ENCODE measurements around the gene CLEC17A.
"Not testable (repeated sequence)": the region's sequence is repeated elsewhere in the genome, so short reads cannot be mapped to it uniquely, and the experiment has no call there.

The CLEC17A gene

DNA sequence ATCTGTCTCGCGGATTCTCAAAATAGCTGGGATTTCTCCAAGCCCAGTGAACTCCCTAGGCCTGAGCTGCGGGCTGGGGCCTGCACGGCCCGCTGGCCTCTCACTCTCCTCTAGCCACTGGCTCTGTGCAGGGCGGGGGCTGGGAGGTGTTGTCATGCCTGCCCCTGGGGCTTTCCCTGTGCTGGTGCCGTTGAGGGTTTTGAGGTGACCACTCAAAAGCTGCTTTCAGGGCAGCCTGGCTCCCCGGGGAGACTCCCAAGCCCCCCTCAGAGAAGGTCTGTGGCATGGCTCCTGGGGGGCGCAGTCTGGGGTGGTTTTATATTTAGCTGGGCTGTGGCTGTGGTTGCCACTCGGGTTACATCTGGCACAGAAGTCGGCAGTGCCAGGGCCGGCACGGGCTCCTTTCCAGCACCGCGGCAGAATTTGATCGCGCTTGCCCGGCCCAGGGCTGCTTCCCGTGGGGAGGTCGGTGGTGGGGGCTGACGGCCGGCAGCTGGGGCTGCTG, 21.0 kb upstream of the CLEC17A start:
- TF ChIP-seq, protein P1, sequence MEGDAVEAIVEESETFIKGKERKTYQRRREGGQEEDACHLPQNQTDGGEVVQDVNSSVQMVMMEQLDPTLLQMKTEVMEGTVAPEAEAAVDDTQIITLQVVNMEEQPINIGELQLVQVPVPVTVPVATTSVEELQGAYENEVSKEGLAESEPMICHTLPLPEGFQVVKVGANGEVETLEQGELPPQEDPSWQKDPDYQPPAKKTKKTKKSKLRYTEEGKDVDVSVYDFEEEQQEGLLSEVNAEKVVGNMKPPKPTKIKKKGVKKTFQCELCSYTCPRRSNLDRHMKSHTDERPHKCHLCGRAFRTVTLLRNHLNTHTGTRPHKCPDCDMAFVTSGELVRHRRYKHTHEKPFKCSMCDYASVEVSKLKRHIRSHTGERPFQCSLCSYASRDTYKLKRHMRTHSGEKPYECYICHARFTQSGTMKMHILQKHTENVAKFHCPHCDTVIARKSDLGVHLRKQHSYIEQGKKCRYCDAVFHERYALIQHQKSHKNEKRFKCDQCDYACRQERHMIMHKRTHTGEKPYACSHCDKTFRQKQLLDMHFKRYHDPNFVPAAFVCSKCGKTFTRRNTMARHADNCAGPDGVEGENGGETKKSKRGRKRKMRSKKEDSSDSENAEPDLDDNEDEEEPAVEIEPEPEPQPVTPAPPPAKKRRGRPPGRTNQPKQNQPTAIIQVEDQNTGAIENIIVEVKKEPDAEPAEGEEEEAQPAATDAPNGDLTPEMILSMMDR (IDR thresholded peaks at IDR 0.05; ENCODE audit: low read depth, low read length) = no peak

DNA sequence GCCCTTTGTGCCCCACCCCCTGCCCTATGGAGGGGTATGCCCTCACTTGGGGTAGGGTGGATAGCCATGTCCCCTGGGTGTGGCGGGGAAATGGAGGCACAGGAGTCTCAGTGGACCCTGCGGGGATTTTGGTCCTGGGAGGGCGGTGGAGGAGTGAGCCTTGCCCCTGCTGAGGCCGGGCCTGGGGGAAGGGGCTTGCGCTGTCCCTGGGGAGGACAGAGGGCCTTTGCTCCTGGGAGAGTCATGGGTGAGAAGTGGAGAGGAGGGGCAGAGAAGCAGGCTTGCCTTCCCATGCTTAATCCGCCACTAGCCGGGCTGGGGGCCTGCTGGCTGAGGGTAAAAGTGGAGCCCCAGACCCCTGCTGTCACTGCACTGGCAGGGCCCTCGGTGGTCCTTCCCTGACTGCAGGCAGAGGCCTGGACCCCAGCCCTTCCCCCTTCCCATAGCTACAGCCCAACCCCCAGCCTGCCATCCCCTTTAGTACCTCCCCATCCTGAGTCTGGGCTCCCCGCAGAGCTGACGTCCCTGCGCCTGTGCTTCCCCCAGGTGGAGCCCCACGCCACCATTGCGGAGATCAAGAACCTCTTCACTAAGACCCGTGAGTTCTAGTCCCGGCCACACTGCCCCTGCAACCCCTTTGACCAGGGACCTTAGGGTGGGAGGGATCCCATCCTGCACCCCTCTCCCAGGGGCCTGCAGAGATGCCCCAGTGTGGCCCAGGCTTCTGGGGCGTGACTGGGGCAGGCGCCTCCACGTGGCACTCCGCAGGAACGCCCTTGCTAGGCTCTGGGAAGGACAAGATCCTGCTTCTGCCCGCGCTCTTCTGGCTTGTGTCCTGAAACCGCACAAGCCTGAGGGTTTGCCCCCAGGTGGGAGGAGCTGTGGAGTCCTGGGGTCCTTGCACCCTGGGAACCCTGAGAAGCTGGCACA, 20.0 kb upstream of the CLEC17A start:
- TF ChIP-seq, protein P1 (IDR thresholded peaks at IDR 0.05; ENCODE audit: low read depth, low read length) = no peak

More for the DNA sequence above, 21.0 kb upstream of the CLEC17A start:
- no peak for DNase-seq (ENCODE audit: extremely low read depth, low read depth)

GRCh38 chr19:14563590-14563926, 19.3 kb upstream of the CLEC17A start:
- no peak for DNase-seq (ENCODE audit: extremely low read depth, low read depth)

More for the DNA sequence above, 20.0 kb upstream of the CLEC17A start:
- DNase-seq (ENCODE audit: extremely low read depth, low read depth) = no peak

DNA sequence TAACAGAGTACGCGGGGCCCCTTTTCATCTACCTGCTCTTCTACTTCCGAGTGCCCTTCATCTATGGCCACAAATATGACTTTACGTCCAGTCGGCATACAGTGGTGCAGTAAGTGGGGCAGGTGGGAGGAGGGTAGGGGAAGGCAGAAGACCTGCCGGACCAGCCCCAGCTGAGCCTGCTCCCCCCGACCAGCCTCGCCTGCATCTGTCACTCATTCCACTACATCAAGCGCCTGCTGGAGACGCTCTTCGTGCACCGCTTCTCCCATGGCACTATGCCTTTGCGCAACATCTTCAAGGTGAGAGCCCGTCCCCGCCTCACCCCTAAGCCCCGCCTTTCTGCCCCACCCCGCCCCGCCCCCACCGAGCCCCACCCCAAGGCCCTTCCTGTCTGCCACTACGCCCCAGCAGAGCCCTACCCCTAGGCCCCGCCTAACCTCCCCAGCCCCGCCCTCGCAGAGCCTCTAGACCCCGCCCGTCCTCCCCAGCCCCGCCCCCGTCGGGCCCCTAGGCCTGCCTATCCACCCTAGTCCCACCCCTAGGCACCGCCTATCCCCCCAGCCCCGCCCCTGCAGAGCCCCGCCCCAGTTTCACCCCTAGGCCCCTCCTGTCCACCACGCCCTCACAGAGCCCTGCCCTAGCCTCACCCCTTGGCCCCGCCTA, 18.8 kb upstream of the CLEC17A start:
- DNase-seq (ENCODE audit: extremely low read depth, low read depth) = no peak
- TF ChIP-seq, protein P1 (IDR thresholded peaks at IDR 0.05; ENCODE audit: low read depth, low read length) = no peak

More at GRCh38 chr19:14563590-14563926, 19.3 kb upstream of the CLEC17A start:
- TF ChIP-seq, protein P1 (IDR thresholded peaks at IDR 0.05; ENCODE audit: low read depth, low read length) = no peak

DNA sequence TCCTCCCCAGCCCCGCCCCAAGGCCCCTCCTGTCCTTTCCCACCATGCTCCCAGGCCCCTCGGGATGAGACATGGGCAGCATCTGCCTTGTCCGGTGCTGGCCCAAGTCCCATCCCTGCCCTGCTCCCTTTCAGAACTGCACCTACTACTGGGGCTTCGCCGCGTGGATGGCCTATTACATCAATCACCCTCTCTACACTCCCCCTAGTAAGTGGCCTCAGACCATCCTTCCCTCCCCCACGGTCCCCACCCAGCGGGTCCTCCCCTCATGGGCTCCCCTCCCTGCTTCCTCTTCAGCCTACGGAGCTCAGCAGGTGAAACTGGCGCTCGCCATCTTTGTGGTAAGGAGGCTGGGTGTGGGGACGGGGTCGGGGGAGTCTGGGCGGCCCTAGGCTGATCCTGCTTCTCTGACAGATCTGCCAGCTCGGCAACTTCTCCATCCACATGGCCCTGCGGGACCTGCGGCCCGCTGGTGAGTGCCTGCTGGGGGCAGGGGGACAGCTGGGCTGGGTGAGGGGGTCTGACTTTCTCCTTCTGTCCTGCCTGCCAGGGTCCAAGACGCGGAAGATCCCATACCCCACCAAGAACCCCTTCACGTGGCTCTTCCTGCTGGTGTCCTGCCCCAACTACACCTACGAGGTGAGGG, 18.1 kb upstream of the CLEC17A start:
- DNase-seq (ENCODE audit: extremely low read depth, low read depth) = not testable (repeated sequence)

DNA sequence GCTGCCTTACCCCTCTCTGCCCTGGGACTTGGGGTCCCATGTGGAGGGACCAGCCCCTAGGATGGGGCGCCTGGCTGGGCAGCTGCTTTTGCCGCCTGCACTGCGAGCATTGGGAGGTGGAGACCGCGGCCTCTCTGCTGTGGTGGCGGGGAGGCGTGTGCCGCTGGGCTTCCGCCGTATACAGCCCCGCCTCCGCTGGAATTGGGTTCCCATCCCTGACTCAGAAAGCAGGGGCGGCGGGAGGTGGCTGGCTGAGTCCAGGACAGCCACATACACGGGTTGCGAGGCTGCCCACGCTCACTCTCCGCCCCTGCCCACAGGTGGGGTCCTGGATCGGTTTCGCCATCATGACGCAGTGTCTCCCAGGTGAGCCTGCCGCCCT, 17.6 kb upstream of the CLEC17A start:
- DNase-seq (ENCODE audit: extremely low read depth, low read depth) = no peak
- TF ChIP-seq, protein P1 (IDR thresholded peaks at IDR 0.05; ENCODE audit: low read depth, low read length) = no peak

DNA sequence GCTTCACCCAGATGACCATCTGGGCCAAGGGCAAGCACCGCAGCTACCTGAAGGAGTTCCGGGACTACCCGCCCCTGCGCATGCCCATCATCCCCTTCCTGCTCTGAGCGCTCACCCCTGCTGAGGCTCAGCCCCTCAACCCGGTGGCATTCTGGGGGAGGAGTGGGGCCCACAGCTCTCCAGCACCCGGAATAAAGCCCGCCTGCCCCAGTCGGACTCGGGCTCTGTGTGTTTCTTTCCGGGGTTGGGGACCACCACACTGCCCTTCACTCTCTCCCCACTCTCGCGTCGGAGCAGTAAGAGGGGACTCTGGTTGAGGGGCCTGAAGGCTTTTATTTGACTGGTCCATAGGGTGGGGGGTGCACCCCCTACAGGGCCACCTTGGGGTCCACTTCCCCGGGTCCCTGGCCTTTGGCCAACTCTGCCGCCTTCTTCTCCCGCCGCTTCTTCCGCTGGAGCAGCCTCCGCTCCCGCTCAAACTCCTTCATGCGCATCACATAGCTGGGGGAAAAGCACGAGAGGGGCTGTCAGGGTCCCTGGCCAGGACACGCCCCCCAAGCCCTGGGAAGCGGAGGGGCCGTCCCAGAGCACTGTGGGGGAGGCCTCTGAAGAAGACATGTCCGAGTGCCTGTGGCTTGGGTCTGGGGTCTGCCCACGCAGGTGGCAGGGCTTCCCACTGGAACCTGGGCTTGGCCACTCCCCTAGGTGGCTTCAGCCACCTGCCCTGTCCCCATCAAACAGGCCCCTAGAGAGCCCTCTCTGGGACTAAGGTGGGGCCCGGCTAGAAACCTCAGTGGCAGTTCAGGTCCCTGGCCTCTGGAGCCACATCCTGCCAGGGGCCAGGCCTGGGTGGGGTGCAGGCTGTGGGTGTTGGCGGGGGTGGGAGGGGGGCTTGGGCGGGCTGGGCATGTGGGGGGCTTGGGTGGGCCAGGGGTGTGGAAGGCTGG, 16.8 kb upstream of the CLEC17A start:
- TF ChIP-seq, protein P1 (IDR thresholded peaks at IDR 0.05; ENCODE audit: low read depth, low read length) = no peak
- DNase-seq (ENCODE audit: extremely low read depth, low read depth) = no peak
